Ovary (tissue), 3 donors: ENCODE data around the gene AUTS2.

Experiments
- POLR2A ChIP-seq: fragments of 450-650 bp; IDR thresholded peaks from one replicate; pipeline ENCODE4 v1.6.1; 2017; ENCODE audit warnings: antibody characterized with exemption, mild to moderate bottlenecking, moderate library complexity
- TF ChIP-seq, protein P1 (sequence below), 3 donors: fragments of 450-650 bp in 2 of 3; fragments of 200-600 bp in 1 of 3; IDR thresholded peaks; one replicate each; pipeline versions ENCODE4 v1.5.1 to v1.8.0; 2016 to 2022; ENCODE audit warnings: antibody characterized with exemption in 3 of 3, mild to moderate bottlenecking in 1 of 3
- donor health status: DM: no; HTN: no; CAD: no.

DNA sequence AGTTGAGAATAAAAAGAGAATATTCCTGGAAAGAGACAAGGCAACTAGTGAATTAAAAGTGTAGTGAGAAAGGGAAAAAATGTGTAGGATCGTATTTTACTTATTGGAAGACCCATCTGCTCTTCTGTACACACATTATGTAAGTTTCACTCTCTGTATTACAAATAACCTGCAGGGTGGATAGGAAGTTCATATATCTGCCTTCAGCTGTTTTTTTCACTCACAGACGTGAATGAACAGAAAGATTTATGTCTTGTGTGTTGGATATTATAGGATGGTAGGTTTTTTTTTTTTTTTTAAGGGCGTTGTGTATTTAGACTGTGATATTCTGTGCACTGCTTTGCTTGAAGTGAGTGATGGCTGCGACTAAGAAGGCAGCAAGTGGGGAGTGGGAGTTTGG, 266.5 kb downstream of the AUTS2 start:
- TF ChIP-seq, protein P1, sequence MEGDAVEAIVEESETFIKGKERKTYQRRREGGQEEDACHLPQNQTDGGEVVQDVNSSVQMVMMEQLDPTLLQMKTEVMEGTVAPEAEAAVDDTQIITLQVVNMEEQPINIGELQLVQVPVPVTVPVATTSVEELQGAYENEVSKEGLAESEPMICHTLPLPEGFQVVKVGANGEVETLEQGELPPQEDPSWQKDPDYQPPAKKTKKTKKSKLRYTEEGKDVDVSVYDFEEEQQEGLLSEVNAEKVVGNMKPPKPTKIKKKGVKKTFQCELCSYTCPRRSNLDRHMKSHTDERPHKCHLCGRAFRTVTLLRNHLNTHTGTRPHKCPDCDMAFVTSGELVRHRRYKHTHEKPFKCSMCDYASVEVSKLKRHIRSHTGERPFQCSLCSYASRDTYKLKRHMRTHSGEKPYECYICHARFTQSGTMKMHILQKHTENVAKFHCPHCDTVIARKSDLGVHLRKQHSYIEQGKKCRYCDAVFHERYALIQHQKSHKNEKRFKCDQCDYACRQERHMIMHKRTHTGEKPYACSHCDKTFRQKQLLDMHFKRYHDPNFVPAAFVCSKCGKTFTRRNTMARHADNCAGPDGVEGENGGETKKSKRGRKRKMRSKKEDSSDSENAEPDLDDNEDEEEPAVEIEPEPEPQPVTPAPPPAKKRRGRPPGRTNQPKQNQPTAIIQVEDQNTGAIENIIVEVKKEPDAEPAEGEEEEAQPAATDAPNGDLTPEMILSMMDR (IDR thresholded peaks at IDR 0.05): no peak
- no peak for TF ChIP-seq POLR2A
